WTC11 (cell line): ENCODE results near the gene EPC1. TPM values are rescaled to one million over a fixed set of nuclear protein-coding genes. Genes with fewer than 3 reads are reported as not detected.

ENCODE experiments used
- ATAC-seq: fragments of 200-7000 bp; cut with Tn5 transposase; 2 replicates; pipeline ENCODE4 v1.10.0; 2021; ENCODE audit warnings: mild to moderate bottlenecking, moderate library complexity
- CTCF ChIA-PET: fragments of 300-600 bp; sonication (Branson Sonifier 250); formaldehyde crosslinking; loops from one replicate; lab custom pipeline; 2021; ENCODE audit warnings: antibody characterized with exemption; lab: Charles Lee
- POLR2A ChIA-PET: fragments of 350-600 bp; sonication (Branson Sonifier 250); formaldehyde crosslinking; loops from one replicate; lab custom pipeline; 2021; ENCODE audit warnings: antibody characterized with exemption; lab: Charles Lee
- DNase-seq: peaks from one replicate; pipeline ENCODE4 v3.0.0; 2021; ENCODE audit warnings: low spot score
- H3K27ac Mint-ChIP-seq: 2 replicates; pipeline ENCODE4 v1.8.0; 2021; ENCODE audit warnings: mixed read lengths
- H3K27me3 Mint-ChIP-seq: 2 replicates; pipeline ENCODE4 v1.8.0; 2021; ENCODE audit warnings: low read depth, mild to moderate bottlenecking, moderate library complexity, mixed read lengths
- H3K36me3 Mint-ChIP-seq: 2 replicates; pipeline ENCODE4 v1.8.0; 2021; ENCODE audit warnings: mixed read lengths
- H3K4me1 Mint-ChIP-seq: 2 replicates; pipeline ENCODE4 v1.8.0; 2022; ENCODE audit warnings: mixed read lengths
- H3K4me3 Mint-ChIP-seq: 2 replicates; pipeline ENCODE4 v1.8.0; 2021; ENCODE audit warnings: mild to moderate bottlenecking, moderate library complexity, mixed read lengths
- H3K9me3 Mint-ChIP-seq: 2 replicates; pipeline ENCODE4 v1.8.0; 2021; ENCODE audit warnings: mixed read lengths
- AFF4 ChIP-seq: sonication (generic); formaldehyde crosslinking; IDR thresholded peaks from 2 replicates; pipeline ENCODE4 v1.8.1; 2023; ENCODE audit warnings: mild to moderate bottlenecking, missing genetic modification reagents, borderline replicate concordance
- AR ChIP-seq: fragments of 250-450 bp; sonication (Bioruptor Pico); IDR thresholded peaks from 2 replicates; pipeline ENCODE4 v1.9.0; 2021; ENCODE audit warnings: mild to moderate bottlenecking
- CREB1 ChIP-seq: sonication (generic); formaldehyde crosslinking; IDR thresholded peaks from 2 replicates; pipeline ENCODE4 v1.8.0; 2023; ENCODE audit warnings: mild to moderate bottlenecking, missing genetic modification reagents
- ESRRA ChIP-seq: sonication (generic); formaldehyde crosslinking; IDR thresholded peaks from 2 replicates; pipeline ENCODE4 v1.8.1; 2022; ENCODE audit warnings: mild to moderate bottlenecking, missing genetic modification reagents, borderline replicate concordance
- GTF2I ChIP-seq: fragments of 250-450 bp; sonication (Bioruptor Pico); conservative IDR thresholded peaks from 2 replicates; pipeline ENCODE4 v1.4.0; 2021; ENCODE audit warnings: mild to moderate bottlenecking
- HMGA2 ChIP-seq: fragments of 250-450 bp; sonication (Bioruptor Pico); IDR thresholded peaks from 2 replicates; pipeline ENCODE4 v1.4.0; 2021; ENCODE audit warnings: mild to moderate bottlenecking, moderate library complexity
- IRF1 ChIP-seq: sonication (generic); formaldehyde crosslinking; IDR thresholded peaks from 2 replicates; pipeline ENCODE4 v1.8.0; 2023; ENCODE audit warnings: missing genetic modification reagents
- JAZF1 ChIP-seq: fragments of 250-450 bp; sonication (Bioruptor Pico); IDR thresholded peaks from 2 replicates; pipeline ENCODE4 v1.9.0; 2021; ENCODE audit warnings: moderate library complexity, mild to moderate bottlenecking, inconsistent platforms
- JUN ChIP-seq: sonication (generic); formaldehyde crosslinking; IDR thresholded peaks from 2 replicates; pipeline ENCODE4 v1.8.0; 2023; ENCODE audit warnings: mild to moderate bottlenecking, missing genetic modification reagents
- MXD4 ChIP-seq: fragments of 250-450 bp; sonication (Bioruptor Pico); IDR thresholded peaks from 2 replicates; pipeline ENCODE4 v1.8.0; 2021; ENCODE audit warnings: mild to moderate bottlenecking, moderate library complexity, borderline replicate concordance
- MYBL2 ChIP-seq: sonication (generic); formaldehyde crosslinking; IDR thresholded peaks from 2 replicates; pipeline ENCODE4 v1.8.1; 2023; ENCODE audit warnings: mild to moderate bottlenecking, moderate library complexity, missing genetic modification reagents
- NFATC4 ChIP-seq: fragments of 250-450 bp; sonication (Bioruptor Pico); IDR thresholded peaks from 2 replicates; pipeline ENCODE4 v1.9.0; 2021; ENCODE audit warnings: mild to moderate bottlenecking
- NFE2L1 ChIP-seq: sonication (generic); formaldehyde crosslinking; IDR thresholded peaks from 2 replicates; pipeline ENCODE4 v1.8.1; 2023; ENCODE audit warnings: missing genetic modification reagents
- NR3C1 ChIP-seq: sonication (generic); formaldehyde crosslinking; conservative IDR thresholded peaks from 2 replicates; pipeline ENCODE4 v1.8.1; 2023; ENCODE audit warnings: low read depth, mild to moderate bottlenecking, missing genetic modification reagents
- PREB ChIP-seq: sonication (generic); formaldehyde crosslinking; IDR thresholded peaks from 2 replicates; pipeline ENCODE4 v1.8.1; 2022; ENCODE audit warnings: mild to moderate bottlenecking, missing genetic modification reagents, moderate library complexity, borderline replicate concordance
- PRRX2 ChIP-seq: fragments of 250-450 bp; sonication (Bioruptor Pico); IDR thresholded peaks from 2 replicates; pipeline ENCODE4 v1.8.0; 2021; ENCODE audit warnings: mild to moderate bottlenecking
- RELA ChIP-seq: sonication (generic); formaldehyde crosslinking; IDR thresholded peaks from 2 replicates; pipeline ENCODE4 v1.8.1; 2022; ENCODE audit warnings: missing genetic modification reagents, mild to moderate bottlenecking, borderline replicate concordance
- SP1 ChIP-seq: sonication (generic); formaldehyde crosslinking; conservative IDR thresholded peaks from 2 replicates; pipeline ENCODE4 v1.8.1; 2022; ENCODE audit warnings: missing genetic modification reagents
- TCF7 ChIP-seq: sonication (generic); formaldehyde crosslinking; IDR thresholded peaks from 2 replicates; pipeline ENCODE4 v1.8.0; 2022; ENCODE audit warnings: mild to moderate bottlenecking, low read depth, missing genetic modification reagents, moderate library complexity
- TEAD1 ChIP-seq: sonication (generic); formaldehyde crosslinking; IDR thresholded peaks from 2 replicates; pipeline ENCODE4 v1.8.0; 2022; ENCODE audit warnings: mild to moderate bottlenecking, missing genetic modification reagents
- USF1 ChIP-seq: sonication (generic); formaldehyde crosslinking; IDR thresholded peaks from 2 replicates; pipeline ENCODE4 v1.8.0; 2022; ENCODE audit warnings: mild to moderate bottlenecking, missing genetic modification reagents
- ZBTB43 ChIP-seq: sonication (generic); formaldehyde crosslinking; IDR thresholded peaks from 2 replicates; pipeline ENCODE4 v1.8.1; 2023; ENCODE audit warnings: mild to moderate bottlenecking, missing genetic modification reagents
- ZMAT4 ChIP-seq: fragments of 250-450 bp; sonication (Bioruptor Pico); IDR thresholded peaks from 2 replicates; pipeline ENCODE4 v1.9.0; 2021; ENCODE audit warnings: mild to moderate bottlenecking
- ZNF219 ChIP-seq: sonication (generic); formaldehyde crosslinking; IDR thresholded peaks from 2 replicates; pipeline ENCODE4 v1.8.0; 2023; ENCODE audit warnings: missing genetic modification reagents, mild to moderate bottlenecking, borderline replicate concordance
- ZNF396 ChIP-seq: fragments of 250-450 bp; sonication (Bioruptor Pico); IDR thresholded peaks from 2 replicates; pipeline ENCODE4 v1.8.0; 2021; ENCODE audit warnings: mild to moderate bottlenecking, moderate library complexity, borderline replicate concordance
- ZNF671 ChIP-seq: fragments of 250-450 bp; sonication (Bioruptor Pico); IDR thresholded peaks from 2 replicates; pipeline ENCODE4 v1.8.0; 2021; ENCODE audit warnings: mild to moderate bottlenecking
- total RNA-seq: library from RNA; stranded (reverse); gene quantifications from 3 replicates; pipeline ENCODE4 v1.2.3, GENCODE V29; 2021

EPC1 gene
- total RNA-seq, 1 experiment from 2014 or later: 22.5 TPM

- no peak for ATAC-seq
- peaks cover 22% of the 10 kb centered on the region for H3K4me1 Mint-ChIP-seq
- no peak for TF ChIP-seq TCF7
- no peak for TF ChIP-seq GTF2I
- TF ChIP-seq AFF4: no peak
- TF ChIP-seq MYBL2: no peak
- TF ChIP-seq PRRX2 (CRISPR knock-in tag): no peak
- TF ChIP-seq RELA (CRISPR knock-in tag): no peak
- TF ChIP-seq SP1 (CRISPR knock-in tag): no peak
- no peak for TF ChIP-seq AR (CRISPR knock-in tag)
- no peak for TF ChIP-seq ZMAT4
- no peak for TF ChIP-seq NR3C1 (CRISPR knock-in tag)
- TF ChIP-seq HMGA2 (CRISPR knock-in tag): no peak
- no peak for TF ChIP-seq PREB (CRISPR knock-in tag)
- no peak for TF ChIP-seq USF1 (CRISPR knock-in tag)
- TF ChIP-seq ESRRA (CRISPR knock-in tag): no peak
- peaks cover 25% of the 10 kb centered on the region for H3K9me3 Mint-ChIP-seq
- ChIA-PET POLR2A (no interaction called here), CTCF (interaction anchor here (1.4 kb wide), 1 partner anchor 17 kb away, joined by 5 read pairs; no protein-coding TSS in a partner anchor)
- peaks cover 16% of the 10 kb centered on the region for H3K36me3 Mint-ChIP-seq
- H3K27me3 Mint-ChIP-seq: no peaks in the 10 kb centered on the region
- H3K4me3 Mint-ChIP-seq: no peak overlapping the region
- no peak for DNase-seq
- no peak overlapping the region for H3K27ac Mint-ChIP-seq
Observed at GRCh38 chr10:32227802-32228201, 119.2 kb downstream of the EPC1 start.

GRCh38 chr10:32226624-32227023 is 120.3 kb downstream of the EPC1 start:
- Mint-ChIP-seq H3K9me3 (peaks cover 27% of the 10 kb centered on the region), H3K27ac (no peak overlapping the region), H3K27me3 (peaks cover 4% of the 10 kb centered on the region; the same call in 1 of the 2 replicates), H3K36me3 (peaks cover 19% of the 10 kb centered on the region), H3K4me1 (peaks cover 12% of the 10 kb centered on the region), H3K4me3 (no peak overlapping the region)
- POLR2A ChIA-PET: no interaction called here
- CTCF ChIA-PET: no interaction called here
- DNase-seq (no peak), ATAC-seq (no peak)
- no peak for TF ChIP-seq MXD4 (CRISPR knock-in tag)
- TF ChIP-seq IRF1 (CRISPR knock-in tag): no peak
- TF ChIP-seq TEAD1 (CRISPR knock-in tag): no peak
- no peak for TF ChIP-seq CREB1 (CRISPR knock-in tag)
- no peak for TF ChIP-seq JAZF1
- TF ChIP-seq ZNF396 (CRISPR knock-in tag): no peak
- no peak for TF ChIP-seq ZNF219
- TF ChIP-seq ESRRA (CRISPR knock-in tag): no peak
- no peak for TF ChIP-seq NFATC4 (CRISPR knock-in tag)
- no peak for TF ChIP-seq ZBTB43 (CRISPR knock-in tag)
- TF ChIP-seq NFE2L1 (CRISPR knock-in tag): no peak
- no peak for TF ChIP-seq JUN (CRISPR knock-in tag)
- TF ChIP-seq ZNF671 (CRISPR knock-in tag): no peak
- TF ChIP-seq NR3C1 (CRISPR knock-in tag): no peak
- TF ChIP-seq RELA (CRISPR knock-in tag): no peak
